Kidney capillary endothelial cell (primary cell): ENCODE measurements around the gene HSPB8.
A peak's percentile ranks its signal among the peaks of the same experiment; 100 is the strongest.

Experiments used
- DNase-seq: peaks from one replicate; pipeline ENCODE4 v3.0.0-alpha.2; 2018; ENCODE audit warnings: low spot score

The HSPB8 gene

DNA sequence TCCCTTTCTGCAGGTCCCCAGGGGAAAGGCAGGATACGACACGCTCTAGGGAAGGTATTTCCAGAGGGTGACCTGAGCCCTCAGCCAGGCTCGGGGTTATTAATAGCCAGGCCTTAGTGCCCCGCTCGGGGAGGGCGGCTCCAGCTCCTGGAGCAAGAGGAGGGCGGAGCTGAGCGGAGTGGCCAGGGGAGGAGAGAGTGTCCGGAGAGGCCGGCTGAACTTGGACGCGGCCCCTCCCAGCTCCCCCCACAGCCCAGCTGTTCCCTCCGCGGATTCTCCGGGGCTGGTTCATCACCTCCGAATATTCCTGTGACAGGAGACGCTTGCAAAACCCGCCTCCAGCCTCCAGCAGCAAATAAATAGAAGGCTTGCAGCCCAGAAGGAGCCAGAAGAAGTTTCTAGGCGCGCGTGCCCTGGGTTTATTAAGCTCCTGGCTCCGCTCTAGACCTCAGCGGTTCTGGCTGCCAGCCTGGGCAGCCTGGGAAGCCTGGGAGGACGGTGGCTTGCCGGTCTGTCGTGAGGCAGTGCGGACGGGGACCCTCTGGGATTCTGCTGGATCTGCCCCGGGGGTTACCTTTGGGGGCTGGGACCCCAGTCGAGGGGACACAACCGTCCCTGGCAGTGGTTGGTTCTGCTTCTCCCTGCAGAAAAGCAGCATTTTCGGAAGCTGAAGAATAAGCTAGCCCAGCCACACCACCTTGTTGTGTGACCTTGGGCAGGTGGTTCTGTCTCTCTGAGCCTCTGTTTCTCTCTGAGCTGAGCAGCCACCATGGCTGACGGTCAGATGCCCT lies at the start of gene HSPB8:
HSPB8 (plus strand) TSS at position 388 of the 791 bp plus-strand sequence; CDS start at position 770, 382 bp downstream.
- peak; percentile 79 for DNase-seq

DNA sequence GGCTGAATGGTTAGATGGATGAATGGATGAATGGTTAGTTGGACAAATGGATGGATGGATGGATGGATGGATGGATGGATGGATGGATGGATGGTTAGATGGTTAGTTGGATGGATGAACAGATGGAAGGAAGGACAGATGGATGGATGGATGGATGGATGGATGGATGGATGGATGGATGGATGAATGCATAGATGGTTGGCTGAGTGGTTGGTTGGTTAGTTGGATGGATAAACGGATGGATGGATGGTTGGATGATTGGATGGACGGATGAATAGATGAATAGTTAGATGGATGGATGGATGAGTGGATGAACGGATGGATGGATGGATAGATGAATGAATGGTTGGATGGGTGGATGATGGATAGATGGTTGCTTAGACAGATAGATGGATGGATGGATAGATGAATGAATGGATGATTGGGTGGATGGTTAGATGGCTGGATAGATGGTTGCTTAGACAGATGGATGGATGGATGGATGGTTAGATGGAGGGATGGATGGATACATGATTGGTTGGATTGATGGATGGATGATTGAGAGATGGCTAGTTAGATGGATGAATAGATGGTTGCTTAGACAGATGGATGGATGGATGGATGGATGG lies 48.8 kb upstream of the HSPB8 start:
- no peak for DNase-seq

- no peak for DNase-seq
These were observed 48.2 kb upstream of the HSPB8 start for GRCh38 chr12:119130523-119130922.

DNA sequence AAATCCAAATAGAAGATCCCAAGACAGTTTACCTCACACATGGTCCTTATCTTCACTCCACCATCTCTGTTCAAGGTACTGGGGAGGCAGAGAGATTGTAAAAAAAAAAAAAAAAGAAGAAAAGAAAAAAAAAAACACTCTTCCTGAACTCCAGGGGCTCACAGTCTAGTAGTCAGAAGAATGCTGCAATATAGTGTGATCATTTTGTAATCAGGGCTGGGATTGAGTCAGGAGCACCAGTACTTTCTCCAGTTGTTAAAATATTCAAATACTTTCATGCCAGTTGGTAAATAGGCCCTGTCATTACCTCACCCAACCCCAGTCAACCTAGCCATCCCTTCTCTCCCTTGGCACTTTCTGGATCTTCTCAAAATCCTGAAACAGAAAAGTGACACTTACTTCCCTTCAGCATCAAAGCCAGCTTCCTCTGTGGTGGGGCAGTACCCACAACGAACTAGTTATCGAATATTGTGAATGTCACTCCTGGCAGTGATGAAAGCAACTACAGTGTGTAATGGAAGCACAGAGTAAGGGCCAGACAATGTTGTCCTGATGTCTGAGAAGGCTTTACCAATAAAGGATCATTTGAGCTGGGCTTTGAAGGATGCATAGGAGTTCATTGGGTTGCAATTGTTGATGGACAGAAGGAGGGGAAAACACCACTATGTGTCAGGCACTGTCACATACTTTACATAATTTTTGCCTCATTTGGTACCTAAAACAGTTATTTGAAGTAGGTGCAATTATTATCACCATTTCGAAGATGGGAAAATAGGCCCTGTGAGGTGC lies 44.3 kb upstream of the HSPB8 start:
- no peak for DNase-seq

DNA sequence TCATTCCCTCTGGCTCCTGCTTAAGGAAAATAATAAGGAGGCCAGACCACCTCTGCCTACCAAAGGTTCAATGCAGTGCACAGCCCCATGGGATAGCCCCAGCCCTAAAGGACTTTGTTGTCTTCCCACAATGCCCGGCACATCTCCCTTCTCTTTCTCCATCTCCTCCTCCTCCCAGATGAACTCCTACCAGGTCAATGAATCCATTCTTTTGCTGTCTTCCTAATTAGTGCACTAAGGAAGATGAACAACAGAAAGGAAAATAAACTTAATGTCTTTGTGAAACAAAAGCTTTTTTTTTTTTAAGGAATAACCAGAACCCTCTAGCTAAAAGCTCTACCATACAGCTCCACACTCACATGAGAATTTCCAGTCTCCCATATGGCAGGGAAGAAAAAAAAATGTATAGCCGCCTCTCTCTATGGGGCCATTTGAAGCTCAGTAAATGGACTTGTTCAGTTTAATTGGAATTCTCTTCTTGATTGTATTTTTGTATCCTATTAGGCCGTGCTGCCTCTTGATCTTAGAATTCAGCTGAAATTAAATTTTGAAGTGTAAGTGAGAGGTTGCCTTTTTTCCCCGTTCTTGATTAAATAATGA lies 41.8 kb upstream of the HSPB8 start:
- DNase-seq: no peak

- DNase-seq: no peak
These were observed 39.3 kb upstream of the HSPB8 start for GRCh38 chr12:119139448-119139847.

DNA sequence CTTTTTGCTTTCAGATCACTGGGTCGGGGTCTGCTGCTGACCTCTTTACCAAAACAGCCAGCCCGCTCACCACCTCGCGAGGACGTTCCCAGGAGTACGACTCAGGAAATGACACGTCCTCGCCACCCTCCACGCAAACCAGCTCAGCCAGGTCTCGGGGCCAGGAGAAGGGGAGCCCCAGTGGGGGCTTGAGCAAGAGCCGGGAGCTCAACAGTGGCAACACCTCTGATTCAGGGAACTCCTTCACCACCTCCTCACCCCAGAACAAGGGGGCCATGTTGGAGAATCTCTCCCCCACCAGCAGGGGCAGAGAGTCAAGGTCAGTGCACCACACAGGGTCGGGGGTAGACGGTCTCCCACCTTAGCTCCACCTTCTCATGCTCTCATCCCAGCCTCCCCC lies 33.4 kb upstream of the HSPB8 start:
- DNase-seq: no peak

DNA sequence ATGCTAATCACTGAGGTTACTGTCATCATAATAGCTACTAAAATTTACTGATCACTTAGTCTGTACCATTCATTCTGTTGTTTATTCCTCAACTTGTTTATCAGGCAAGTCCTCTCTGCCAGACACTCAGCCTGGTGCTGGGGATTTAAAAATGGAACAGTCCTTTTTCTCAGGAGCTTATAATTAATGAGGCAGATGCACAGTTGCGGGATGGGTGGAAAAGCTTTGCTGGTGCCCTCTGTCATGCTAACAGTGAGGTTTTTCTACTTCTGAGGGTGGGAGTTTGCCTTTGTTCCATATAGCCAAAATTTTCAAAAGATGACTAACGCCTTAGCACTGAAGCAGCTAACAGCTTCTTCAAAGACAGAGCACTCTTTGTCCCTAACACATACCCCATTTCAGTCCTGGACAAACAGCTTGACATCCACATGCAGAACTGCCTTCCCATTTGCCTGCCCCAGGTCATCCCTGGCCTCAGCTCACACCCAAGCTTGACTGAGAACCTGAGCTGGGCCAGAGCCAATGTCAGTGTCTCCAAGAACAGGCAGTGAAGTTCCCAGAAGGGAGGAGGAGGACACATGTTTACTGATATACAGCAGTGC lies 30.8 kb upstream of the HSPB8 start:
- no peak for DNase-seq

- no peak for DNase-seq
These were observed 29.5 kb upstream of the HSPB8 start for GRCh38 chr12:119149270-119149669.

GRCh38 chr12:119151445-119152026 lies 27.2 kb upstream of the HSPB8 start:
- DNase-seq: no peak

DNA sequence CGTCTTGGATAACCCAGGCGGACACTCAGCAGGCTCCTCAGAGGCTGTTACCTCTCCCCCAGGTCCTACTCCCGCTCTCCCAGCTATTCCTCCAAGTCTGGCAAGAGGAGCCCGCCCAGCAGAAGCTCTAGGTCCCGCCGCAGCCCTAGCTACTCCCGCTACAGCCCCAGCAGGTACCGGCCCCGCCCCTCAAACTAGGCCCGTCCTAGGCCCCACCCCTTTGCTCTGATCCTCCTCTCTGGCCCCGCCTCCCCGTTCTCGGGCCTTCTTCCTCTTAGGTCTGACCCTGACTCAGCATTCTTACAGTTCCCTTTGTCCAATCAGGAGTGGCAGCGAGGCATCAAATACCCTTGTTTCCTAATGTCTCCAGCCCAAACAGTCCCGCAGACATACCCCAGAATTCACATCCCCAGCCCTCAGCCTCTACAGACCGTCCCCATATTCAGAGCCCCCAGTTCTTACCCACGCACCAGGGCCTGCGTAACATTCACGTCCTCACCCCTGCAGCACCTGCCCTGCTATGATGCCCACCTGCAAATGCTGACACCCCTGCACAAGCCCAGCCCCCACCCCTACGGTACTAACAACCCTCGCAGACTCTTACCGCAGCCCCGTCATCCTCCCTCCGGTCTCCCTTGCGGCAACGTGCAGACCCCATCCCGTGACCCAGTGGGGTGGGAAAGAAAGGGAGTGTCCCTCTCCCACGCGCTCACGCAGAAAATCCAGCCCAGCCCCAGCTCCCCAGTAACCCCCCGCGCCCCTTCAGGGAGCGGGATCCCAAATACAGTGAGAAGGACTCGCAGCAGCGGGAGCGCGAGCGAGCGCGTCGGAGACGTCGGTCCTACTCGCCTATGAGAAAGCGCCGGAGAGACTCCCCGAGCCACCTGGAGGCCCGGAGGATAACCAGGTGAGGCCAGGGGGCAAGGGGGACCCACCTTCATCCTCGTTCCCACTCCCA lies 25.0 kb upstream of the HSPB8 start:
- DNase-seq: peak; percentile 7

GRCh38 chr12:119154435-119154818 lies 24.3 kb upstream of the HSPB8 start:
- DNase-seq: no peak

DNA sequence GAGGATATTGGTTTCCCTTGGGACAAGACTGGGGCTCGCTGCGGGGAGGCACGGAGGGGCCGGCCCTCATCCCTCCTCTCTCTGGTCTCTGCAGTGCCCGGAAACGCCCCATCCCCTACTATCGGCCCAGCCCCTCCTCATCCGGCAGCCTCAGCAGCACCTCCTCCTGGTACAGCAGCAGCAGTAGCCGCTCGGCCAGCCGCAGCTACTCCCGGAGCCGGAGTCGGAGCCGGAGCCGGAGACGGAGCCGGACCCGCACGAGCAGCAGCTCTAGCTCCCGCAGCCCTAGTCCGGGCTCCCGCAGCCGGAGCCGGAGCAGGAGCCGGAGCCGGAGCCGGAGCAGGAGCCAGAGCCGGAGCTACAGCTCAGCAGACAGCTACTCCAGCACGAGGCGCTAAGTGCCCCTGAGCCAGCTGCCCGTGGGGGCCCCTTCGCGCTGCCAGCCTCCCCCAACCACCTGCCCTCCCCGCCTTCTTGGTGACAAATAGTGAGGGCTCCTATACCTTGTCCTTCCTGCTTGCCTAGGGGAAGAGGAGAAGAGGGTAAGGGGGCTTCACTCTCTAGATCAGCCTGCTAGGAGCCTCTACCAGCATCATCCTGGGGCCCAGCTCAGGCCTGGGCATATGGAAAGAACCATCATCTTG lies 22.2 kb upstream of the HSPB8 start:
- DNase-seq: no peak

DNA sequence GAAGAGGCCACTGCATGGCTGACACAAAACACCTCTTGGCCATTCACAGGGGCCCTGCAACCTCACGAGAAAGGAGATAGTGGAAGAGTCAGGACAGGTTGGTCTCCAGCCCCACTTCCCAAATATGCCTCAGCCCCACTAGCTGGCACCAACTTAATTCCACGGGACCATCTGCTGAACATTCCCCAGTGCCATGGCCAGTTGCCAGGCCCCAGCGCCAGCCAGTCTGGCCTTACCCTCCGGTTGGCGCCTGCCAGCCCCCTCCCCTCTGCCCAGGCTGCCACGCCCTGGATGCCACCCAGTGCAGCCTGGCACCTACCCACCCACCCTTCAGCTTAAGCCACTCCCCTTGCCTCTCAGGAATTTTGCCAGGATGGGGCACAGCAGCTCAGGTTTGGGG lies 21.2 kb upstream of the HSPB8 start:
- no peak for DNase-seq

DNA sequence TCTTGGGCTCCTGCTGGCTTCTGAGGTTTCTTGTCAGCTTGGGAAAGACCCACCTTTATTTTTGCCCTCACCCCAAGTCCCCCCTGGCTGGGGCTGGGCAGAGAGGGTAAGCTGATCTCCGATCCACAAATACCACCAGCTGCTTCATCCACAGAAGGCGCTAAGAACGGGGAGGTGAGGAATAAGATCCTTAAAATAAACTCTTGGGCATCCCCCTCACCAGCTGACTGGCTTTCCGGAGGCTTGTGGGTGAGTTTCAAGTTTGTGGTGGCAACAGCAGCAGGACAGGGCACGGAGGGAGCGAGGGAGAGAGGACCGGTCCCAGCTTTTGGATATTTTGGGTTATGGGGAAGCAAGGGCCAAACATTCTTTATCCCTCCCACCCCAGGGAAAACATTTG lies 20.8 kb upstream of the HSPB8 start:
- DNase-seq: no peak

GRCh38 chr12:119158402-119158801 lies 20.3 kb upstream of the HSPB8 start:
- no peak for DNase-seq

GRCh38 chr12:119159844-119160243 lies 18.9 kb upstream of the HSPB8 start:
- DNase-seq: no peak

GRCh38 chr12:119167902-119168301 lies 10.8 kb upstream of the HSPB8 start:
- no peak for DNase-seq

DNA sequence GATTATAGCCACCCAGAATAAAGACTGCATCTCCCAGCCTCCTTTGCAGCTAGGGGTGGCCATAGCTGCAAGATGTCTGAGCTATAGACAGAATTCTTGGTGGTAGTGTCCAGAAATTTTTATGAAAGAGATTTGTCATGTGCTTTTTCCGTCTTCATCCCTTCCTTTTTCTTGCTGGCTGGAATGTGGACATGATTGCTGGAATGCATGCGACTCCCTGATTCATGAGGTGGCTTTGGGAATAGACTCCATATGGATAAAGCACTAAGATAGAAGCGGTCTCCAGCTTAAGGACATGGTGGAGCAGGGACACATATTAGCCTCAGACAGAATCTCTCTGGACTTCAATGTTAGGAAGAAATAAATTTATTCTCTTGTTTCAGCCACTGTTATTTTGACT lies 10.0 kb upstream of the HSPB8 start:
- no peak for DNase-seq

- no peak for DNase-seq
These were observed 9.6 kb upstream of the HSPB8 start for GRCh38 chr12:119169150-119169549.
